NCI-H1436 (cell line): ENCODE results near the gene PSMD3.
"Not testable (repeated sequence)": the region's sequence is repeated elsewhere in the genome, so short reads cannot be mapped to it uniquely, and the experiment has no call there.

Experiments
- DNase-seq: peaks from one replicate; lab custom pipeline; 2025; lab: John Stamatoyannopoulos, UW

The PSMD3 gene

DNA sequence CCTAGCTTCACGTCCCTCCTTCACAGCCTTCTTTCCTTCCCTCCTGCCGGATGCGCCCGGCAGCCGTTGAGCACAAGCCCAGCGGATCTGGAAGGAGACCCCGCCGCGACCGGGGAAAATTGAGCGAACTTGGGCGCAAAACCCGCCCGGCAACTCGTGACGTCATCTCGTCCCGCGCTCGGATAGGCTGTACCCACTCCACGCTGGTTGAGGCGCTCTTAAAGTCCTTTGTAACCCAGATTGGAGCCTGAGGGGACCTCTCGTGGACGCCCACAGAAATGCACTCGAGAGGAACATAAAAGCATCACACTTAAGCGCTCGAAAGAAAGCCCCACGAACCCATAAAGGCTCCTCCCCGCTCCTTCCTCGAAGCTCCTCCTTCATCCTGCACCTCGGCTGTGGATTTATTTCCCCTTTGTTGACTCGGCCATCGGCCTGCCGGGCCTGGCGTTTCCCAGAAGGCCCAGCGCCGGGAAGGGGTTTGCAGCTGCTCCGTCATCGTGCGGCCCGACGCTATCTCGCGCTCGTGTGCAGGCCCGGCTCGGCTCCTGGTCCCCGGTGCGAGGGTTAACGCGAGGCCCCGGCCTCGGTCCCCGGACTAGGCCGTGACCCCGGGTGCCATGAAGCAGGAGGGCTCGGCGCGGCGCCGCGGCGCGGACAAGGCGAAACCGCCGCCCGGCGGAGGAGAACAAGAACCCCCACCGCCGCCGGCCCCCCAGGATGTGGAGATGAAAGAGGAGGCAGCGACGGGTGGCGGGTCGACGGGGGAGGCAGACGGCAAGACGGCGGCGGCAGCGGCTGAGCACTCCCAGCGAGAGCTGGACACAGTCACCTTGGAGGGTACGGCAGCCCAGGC is at the start of gene PSMD3:
Gene PSMD3 (plus strand): TSS at position 457 of the 856 bp plus-strand sequence. CDS start 164 bp downstream, at position 621.
- peak; percentile 100 for DNase-seq

DNA sequence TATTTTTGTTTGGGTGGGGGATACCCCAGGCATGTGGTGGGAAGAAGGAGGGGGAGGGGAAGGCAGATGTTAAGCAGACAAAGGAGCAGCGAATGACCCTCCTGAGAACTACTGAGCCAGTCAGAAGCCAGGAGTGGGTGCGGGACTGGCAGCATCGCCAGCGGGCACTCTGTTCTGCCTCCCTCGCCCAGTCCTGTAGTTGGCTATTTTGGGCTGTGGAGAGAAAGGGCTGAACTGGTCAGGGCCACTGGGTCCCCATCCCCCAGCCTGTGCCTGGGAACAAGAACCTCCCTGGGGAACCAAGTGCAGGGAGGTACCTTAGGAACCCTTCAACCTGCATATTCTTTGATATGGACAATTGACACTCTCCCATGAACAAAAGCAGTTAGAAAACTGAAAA is 46.7 kb upstream of the PSMD3 start:
- DNase-seq = no peak

DNA sequence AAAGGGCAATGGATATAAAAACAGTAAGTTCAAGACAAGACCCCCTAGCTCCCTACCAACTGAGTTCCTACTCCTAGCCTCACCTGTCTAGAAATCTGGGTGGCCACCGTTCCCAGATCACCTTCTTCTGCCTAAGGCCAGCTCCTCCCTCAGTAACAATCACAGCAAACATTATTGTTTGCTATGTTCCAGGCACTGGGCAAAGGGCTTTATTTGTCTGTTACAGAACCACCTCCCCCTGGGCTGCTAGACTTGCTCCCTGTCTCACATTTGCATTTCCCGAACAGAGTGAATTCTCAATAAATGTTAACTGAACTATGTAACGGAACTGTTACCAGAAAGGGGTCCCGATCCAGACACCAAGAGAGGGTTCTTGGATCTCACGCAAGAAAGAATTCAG is 46.3 kb upstream of the PSMD3 start:
- no peak for DNase-seq

DNA sequence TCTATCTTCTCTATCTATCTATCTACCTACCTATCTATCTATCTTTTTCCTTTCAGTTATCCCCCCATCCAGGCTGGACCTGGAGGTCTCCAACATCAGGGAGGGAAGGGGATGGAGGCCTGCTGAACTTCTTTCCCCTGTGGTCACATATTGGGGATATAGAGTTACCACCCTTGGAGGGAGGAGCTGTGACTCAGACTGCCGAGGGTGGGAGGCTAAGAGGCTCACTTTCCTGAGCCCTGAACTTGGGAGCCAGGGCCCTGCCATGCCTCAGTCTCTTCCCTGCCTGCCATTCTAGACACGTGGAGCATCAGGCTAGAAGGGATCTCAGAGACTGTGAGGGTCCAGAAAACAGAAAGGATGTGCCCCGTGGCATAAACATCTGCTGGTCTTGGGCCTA is 44.7 kb upstream of the PSMD3 start:
- no peak for DNase-seq

DNA sequence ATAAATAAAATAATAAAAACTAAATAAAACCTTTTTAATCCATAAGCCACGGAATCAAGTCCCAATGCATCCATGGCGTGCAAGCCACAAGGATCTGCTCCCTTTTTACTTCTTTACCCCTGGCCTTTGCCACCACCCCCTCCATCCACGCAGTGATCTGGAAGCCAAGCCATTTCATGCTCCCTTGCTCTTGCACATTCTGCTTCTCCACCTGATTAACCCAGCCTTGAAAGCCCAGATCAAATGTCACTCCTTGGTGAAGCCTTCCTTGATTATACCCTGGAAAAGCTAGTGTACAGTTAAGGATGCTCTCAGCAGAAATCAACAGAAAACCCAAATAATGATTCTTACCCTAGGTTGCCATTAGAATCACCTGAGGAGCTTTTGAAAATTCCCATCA is 43.2 kb upstream of the PSMD3 start:
- DNase-seq = no peak

DNA sequence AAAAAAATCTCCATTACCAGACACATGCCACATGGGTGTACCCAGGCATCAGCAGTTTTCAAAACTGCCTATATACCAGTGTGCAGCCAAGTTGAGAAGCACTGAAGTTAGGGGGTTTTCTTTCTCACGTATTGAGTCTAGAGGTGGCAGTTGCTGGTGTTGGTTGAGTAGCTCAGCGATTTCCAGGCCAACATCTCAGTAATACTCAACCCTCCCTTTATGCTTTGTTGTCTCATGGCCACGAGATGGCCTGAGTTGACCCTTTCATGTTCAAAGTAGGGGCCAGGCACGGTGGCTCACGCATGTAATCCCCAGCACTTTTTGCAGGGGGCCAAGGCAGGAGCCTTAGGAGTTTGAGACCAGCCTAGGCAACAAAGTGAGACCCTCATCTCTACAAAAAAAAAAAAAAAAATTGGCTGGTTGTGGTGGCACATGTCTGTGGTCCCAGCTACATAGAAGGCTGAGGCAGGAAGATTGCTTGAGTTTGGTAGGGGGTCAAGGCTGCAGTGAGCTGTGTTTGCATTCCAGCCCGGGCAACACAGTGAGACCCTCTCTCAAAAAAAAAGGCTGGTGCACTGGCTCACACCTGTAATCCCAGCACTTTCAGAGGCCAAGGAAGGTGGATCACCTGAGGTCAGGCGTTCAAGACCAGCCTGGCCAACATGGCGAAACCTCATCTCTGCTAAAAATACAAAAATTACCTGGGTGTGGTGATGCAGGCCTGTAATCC is 42.3 kb upstream of the PSMD3 start:
- no peak for DNase-seq

DNA sequence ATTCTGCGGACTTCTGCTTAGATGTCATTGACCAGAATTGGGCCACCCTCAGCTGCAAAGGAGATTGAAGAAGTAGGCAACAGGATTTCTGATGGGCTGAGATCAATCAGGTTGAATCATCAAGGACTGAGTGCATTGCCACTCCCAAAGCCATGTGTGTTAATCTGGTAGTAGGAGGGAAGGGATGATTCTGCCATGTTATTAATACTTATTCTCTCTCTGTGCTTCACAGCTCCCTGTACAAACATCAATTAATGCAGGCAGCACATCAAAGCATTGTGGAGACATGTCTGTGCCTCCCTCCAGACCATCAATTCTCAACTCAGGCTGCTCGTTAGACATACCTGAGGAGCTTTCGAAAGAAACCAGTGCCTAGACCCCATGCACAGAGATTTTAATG is 41.5 kb upstream of the PSMD3 start:
- DNase-seq = no peak

DNA sequence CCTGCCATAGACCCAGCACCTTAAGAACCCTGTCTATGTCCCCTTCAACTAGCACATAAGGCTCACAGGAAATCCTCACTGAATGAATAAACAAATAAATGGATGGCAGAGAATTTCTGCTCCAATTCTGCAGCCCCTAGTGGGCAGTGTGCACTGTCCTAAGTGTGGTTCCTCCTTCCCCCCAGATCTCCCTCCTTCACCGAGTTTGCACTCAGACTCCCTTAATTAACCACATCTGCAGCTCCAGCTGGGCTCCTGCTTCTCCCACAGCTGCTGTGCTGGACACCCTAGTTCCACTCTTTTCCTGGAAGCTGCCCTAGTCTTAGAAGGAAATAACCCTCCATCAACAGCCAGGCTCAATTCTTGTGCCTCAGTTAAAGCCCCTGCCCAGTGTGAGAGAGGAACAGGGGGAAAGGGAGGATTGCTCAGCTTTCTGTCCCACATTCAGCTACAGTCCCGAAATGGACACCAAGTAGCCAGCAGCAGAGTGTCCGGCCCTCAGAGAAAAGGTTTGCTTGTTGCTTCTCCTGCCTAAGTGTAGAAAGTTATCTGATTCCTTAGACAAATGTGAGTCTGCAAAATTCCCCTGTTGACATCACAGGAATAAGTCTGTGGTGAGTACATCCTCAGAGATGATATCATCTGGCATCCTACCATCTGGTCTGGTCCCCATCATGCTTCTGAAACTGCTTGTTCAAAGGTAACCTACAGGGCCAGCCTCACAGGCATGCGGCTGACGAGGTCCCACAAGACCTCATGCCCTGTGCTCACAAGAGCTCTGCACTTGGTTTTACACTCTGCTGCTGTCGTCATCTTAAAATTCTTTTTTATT is 40.8 kb upstream of the PSMD3 start:
- DNase-seq = no peak

DNA sequence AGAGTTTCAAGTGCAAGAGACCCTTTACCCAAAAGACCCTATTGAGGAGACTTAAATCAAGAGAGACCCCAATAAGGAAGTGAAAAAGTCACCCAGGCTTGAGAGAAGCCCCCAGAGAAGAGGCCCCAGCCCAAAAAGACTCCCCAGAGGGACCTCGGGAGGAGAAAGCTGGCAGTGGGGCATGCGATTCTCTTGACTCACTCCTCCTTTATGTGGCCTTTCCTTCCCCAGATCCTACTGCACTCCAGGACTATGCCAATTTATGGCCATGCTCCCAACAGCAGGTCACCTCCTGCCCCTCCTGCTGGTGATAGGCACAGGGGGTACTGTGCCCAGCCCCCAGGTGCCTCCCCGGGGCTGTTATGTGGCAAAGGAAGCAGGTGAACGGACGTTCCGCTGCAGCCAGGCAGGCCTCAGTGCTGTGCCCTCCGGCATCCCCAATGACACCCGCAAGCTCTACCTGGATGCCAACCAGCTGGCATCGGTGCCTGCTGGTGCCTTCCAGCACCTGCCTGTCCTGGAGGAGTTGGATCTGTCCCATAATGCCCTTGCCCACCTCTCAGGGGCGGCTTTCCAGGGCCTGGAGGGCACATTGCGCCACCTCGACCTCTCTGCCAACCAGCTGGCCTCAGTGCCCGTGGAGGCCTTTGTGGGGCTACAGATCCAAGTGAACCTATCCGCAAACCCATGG is 36.8 kb upstream of the PSMD3 start:
- no peak for DNase-seq

DNA sequence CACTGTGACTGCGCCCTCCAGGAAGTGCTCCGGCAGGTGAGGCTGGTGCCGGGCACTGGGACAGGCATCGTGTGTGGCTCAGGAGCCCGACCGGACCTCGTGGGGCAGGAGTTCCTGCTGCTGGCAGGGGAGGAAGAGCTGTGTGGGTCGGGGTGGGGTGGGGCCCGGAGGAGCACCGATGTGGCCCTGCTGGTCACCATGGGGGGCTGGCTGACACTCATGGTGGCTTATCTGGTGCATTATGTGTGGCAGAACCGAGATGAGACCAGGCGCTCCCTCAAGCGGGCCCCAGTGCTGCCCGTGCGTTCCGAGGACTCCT is 36.3 kb upstream of the PSMD3 start:
- no peak for DNase-seq

DNA sequence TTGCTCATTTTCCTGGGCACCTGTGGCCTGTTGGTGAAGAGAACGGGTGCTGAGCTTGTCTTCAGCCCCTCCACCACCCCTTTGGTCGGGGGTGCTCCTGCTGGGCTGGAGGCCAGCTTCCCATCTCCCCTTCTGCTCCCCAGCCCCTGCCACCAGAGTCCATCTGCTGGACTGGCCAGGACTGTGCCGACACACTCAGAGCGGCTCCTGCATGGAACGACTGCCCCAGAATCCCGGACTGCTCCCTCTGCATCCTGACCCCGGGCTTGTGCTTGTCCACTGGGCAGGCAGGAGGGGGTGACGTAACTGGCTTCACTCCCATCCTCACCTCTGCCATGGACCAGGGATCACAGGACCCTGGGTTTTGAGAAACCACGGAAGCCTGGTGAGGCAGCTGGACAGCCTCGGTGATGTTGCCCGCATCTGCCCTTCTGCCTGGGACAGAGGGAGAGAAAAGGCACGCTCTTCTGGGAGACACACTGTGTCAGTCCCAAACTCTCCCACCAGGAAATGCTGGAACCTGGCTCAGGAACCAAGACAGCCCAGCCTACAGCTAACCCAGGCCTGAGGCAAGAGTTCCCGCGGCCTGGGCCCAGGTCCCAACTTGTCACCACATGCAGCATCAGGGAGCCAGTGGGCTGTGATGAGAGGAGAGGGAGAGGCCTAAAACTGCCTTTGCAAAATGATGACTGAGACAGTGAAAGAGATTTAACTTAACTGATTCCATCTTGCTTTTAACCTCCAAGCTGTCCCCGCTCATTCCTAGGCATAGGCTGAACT is 33.9 kb upstream of the PSMD3 start:
- no peak for DNase-seq

DNA sequence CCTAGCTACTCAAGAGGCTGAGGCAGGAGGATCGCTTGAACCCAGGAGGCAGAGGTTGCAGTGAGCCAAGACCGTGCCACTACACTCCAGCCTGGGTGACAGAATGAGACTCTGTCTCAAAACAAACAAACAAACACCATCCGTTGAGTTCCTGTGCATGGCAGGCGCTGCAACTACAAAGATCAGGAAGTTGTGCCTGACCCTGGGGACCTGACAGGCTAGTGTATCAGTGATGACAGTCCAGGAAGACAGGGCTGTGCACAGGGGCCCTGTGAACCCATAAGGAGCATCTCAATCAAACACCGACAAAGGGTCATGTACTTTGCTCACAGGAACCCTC is 32.1 kb upstream of the PSMD3 start:
- DNase-seq = not testable (repeated sequence)

DNA sequence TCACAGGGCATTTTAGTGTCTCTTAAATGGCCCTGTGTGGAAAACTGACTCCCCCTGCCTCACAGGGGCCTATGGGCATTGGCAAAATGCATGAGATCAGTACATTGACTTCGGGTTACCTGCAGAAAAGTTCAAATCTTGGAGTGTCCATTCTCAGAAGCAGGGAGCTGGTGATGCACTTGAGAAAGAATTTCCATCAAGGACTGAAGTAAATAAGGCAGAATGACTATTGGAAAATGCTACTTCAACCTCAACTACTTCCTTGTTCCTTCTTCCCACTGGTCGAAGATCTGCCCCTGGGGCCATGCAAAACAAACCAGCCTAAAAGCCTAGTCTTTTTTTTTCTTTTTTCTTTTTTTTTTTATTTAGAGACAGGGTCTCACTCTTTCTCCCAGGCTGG is 31.6 kb upstream of the PSMD3 start:
- DNase-seq = no peak

DNA sequence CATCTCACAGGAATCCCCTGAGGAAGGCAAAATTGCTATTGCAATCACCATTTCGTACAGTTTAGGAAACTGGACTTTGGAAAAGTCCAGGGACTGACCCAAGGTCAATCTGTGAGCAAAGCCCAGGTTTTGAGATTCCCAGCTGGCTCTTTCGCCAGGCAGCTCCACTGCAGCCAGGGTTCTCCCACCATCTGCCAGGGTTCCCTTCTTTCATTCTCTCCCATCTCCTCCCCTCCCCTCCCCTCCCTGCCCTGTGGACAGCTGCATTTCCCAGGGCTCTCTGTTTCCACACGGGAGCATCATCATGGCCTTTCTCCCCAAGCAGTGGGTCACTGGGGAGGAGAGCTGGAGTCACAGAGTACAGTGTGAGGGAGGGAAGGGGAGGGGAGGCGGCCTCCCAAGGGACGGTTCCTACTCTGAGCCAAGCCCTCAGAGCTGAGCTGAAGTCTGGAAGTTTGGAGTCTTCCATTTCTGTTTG is 29.7 kb upstream of the PSMD3 start:
- DNase-seq = peak; percentile 12

DNA sequence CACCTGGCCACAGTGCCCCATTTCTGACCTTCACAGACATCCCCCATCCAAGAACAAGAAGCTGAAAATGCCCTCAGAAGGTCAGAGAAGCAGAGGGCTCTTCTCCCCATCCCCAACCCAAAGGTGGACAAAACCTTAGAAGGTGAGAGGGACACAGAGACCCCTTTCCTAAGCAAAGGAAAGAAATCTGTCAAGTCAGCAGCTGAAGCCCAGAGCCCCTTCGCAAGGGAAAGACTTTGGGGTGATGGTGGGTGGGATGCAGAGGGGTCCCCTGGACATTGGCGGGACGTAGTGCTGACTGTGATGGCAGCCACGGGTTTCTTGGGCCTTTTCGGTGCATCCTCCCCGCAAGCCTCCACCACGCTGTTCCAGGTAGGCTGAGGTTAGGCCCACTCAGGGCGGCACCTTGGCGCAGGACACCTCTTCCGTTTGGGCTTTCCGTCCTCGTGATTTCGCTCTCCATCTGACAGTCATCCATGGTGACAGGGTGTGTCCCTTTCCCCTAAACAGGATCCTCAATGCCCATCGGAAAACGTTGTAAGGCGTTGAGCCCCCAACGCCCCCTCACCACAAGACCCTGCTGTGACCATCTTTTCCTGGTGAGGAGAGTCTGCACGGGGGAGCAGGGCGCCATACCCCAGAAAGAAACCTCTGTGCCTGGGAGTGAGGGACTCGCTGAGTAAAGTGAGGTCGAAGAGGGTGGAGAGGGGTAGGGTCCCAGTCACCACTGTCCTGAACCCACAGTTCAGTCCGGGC is 28.5 kb upstream of the PSMD3 start:
- DNase-seq = no peak

DNA sequence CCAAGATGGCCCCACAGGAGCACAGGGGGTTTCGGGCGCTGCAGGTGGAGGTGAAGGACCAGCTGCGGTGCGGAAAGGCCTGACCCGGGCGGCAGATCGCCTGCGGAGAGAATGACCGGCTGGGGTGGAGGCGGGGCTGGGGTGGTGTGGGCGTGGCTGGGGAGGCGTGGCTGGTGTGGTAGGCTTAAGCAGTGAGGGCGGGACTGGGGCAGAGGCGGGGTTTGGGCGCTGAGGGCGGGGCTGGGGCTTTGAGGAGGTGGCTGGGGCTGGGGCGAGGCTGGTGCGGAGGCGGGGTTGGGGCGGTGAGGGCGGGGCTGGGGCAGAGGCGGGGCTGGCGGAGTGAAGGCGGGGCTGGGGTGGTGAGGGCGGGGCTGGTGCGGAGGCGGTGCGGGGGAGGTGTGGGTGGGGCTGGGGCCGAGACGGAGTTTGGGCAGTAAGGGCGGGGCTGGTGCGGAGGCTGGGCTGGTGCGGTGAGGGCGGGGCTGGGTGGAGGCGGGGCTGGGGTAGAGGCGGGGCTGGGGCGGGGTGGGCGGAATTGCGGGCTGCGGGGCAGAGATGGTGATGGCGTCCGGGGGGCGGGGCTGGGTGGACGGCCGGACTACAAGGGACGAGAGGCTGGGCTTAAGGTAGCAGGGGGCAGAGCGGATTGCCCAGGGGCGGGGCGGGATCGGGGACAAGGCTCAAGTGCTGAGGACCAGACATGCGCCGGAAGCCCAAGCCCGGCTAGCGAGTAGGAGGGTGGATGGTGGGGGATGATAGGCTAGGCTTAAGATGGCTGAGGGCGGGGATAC is 27.7 kb upstream of the PSMD3 start:
- peak; percentile 99 for DNase-seq

DNA sequence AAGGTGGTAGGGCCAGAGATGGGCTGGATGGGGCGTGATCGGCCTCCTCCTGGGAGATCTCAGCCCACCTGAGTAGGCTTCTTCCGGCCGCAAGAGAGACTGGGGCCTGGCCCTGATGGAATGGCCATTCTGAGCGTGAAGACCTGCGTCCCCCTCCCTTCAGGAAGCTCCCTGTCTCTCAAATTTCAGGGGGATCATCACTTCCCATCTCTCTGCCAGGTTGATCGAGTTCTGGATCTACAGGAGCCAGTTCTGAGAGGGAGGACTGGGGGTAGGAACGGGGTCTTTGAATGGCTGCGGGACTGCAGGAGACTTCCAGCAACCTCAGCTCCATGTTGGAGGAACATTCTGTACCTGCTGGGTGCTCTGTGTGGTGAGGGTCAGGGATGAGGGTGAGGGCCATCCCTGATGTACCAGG is 27.1 kb upstream of the PSMD3 start:
- DNase-seq = no peak

DNA sequence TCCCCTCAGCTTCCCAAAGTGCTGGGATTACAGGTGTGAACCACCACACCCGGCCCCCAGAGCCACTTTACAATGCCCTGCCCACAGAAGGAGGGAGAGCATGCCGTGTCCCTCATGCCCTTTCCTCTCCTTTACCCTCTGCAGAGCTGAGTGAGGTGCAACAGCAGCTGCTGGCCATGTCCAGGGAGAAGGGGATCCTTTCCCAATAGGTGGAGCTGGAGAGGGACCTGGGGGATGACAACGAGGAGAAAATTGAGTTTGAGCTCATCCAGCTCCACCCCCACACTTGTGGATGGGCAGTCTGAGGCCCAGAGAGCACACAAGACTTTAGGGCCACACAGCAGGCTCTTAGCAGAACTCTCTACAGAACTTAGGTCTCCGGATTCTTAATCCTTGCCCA is 25.7 kb upstream of the PSMD3 start:
- no peak for DNase-seq

DNA sequence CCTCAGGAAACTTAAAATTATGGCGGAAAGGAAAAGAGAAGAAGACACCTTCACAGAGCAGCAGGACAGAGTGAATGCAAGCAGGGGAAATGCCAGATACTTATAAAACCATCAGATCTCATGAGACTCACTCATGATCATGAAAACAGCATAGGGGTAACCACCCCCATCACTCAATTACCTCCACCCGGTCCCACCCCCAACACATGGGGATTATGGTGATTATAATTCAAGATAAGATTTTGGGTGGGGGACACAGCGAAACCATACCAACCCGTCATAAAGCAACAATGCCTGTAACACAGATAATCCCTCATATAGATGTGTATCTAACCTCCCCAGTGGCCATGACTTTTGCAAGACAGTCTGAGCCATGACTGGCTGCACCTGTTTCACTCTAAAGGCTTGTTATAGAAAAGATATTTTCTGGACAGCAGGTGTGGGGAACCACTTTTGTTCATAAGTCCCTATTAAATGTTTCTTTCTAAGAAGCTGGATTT is 24.8 kb upstream of the PSMD3 start:
- DNase-seq = no peak
